Measurements from ENCODE around the gene WFIKKN2. TPM values are rescaled to one million over a fixed set of nuclear protein-coding genes. Genes with fewer than 3 reads are reported as not detected.

WFIKKN2 gene
- total RNA-seq, 4 donors from 2014 or later, result 0.08 TPM; not detected in 3

- intact Hi-C loops (cut with DNase I), result no loop called here
- TF ChIP-seq, protein P1, sequence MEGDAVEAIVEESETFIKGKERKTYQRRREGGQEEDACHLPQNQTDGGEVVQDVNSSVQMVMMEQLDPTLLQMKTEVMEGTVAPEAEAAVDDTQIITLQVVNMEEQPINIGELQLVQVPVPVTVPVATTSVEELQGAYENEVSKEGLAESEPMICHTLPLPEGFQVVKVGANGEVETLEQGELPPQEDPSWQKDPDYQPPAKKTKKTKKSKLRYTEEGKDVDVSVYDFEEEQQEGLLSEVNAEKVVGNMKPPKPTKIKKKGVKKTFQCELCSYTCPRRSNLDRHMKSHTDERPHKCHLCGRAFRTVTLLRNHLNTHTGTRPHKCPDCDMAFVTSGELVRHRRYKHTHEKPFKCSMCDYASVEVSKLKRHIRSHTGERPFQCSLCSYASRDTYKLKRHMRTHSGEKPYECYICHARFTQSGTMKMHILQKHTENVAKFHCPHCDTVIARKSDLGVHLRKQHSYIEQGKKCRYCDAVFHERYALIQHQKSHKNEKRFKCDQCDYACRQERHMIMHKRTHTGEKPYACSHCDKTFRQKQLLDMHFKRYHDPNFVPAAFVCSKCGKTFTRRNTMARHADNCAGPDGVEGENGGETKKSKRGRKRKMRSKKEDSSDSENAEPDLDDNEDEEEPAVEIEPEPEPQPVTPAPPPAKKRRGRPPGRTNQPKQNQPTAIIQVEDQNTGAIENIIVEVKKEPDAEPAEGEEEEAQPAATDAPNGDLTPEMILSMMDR (IDR thresholded peaks at IDR 0.05), result no peak
- TF ChIP-seq POLR2A (IDR thresholded peaks at IDR 0.05), result no peak
- H3K4me1 ChIP-seq, result peaks cover 4 to 38% (median 10%) of the 10 kb centered on the region in 3 donors
- H3K27me3 ChIP-seq, result no peaks in the 10 kb centered on the region
- no peak overlapping the region for H3K4me3 ChIP-seq
- 63 to 71% methylated on average over 2 to 3 of the region's 6 CpGs for WGBS, 2 donors
- DNase-seq, result no peak
- no peaks in the 10 kb centered on the region for H3K9me3 ChIP-seq
- H3K36me3 ChIP-seq, result no peaks in the 10 kb centered on the region
- no peak overlapping the region for H3K27ac ChIP-seq
These were observed 29.9 kb upstream of the WFIKKN2 start for GRCh38 chr17:50805486-50805885.

DNA sequence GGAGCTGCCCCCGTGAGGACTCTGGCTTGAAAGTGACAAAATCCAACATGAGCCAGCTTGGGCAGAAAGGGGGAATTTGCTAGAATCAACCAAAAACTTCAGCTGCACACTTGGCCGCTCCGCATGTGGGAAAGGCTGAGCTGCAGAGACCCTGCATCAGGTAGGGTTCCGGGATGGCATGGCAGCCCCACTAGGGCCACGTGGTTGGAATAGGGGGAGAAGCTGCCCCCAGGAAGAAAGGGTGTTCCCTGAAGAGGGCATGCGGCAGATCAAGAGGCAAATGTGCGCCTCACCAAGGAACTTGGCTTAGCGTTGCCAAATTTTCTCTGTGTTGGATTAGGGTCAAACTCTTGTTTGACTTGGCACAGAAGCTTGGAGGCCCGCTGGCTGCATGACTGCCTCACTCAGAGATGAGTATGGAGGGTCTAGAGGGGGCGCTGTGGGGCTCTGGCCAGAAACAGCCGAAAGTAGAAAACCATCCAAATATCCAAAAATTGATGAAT lies 29.2 kb upstream of the WFIKKN2 start:
- Histone ChIP-seq H3K27me3 (no peaks in the 10 kb centered on the region), H3K4me1 (peaks cover 0 to 31% (median 10%) of the 10 kb centered on the region in 3 donors), H3K27ac (no peak overlapping the region), H3K4me3 (no peak overlapping the region), H3K36me3 (no peaks in the 10 kb centered on the region), H3K9me3 (no peaks in the 10 kb centered on the region)
- intact Hi-C loops (cut with DNase I), result no loop called here
- TF ChIP-seq, protein P1 (IDR thresholded peaks at IDR 0.05), result no peak
- no peak for TF ChIP-seq POLR2A (IDR thresholded peaks at IDR 0.05)
- WGBS, 2 donors, result 31 to 46% methylated on average over 6 to 9 of the region's 11 CpGs
- DNase-seq, result no peak

DNA sequence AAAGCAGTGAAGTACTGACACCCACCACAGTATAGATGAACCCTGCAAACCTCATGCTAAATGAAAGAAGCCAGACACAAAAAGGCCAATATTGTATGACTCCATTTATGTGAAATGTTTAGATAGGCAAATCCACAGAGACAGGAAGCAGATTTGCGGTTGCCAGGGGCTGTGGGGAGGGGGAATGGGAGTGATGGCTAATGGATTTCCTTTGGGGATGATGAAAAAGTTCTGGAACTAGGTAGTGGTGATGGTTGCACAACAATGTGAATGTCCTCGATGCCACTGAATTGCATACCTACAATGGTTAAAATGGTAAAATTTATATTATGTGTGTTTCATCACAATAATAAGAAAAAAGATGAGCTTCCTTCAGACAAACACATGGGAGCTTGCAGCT lies 28.4 kb upstream of the WFIKKN2 start:
- Histone ChIP-seq H3K4me1 (peaks cover 0 to 28% (median 10%) of the 10 kb centered on the region in 3 donors), H3K4me3 (no peak overlapping the region), H3K27me3 (no peaks in the 10 kb centered on the region), H3K9me3 (no peaks in the 10 kb centered on the region), H3K36me3 (no peaks in the 10 kb centered on the region), H3K27ac (no peak overlapping the region)
- 63 to 77% methylated on average over 2 of the region's 2 CpGs for WGBS, 2 donors
- intact Hi-C loops (cut with DNase I), result no loop called here
- TF ChIP-seq, protein P1 (IDR thresholded peaks at IDR 0.05), result no peak
- TF ChIP-seq POLR2A (IDR thresholded peaks at IDR 0.05), result no peak
- no peak for DNase-seq

DNA sequence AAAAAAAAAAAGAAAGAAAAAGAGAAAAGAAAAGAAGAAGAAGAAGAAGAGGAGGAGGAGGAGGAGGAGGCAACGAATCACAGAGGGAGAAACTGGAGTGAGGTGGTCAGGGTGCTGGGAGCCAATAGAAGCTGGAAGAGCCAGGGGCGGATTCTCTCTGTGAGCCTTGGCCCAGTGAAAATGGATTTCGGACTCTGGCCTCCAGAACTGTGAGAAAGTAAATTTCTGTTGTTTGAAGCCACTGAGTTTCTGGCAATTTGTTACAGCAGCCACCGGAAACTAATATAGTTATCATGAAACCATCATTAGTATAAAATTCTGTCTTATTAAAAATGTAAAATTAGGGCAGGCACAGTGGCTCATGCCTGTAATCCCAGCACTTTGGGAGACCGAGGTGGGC lies 27.7 kb upstream of the WFIKKN2 start:
- no peak overlapping the region for H3K27ac ChIP-seq
- no peak for TF ChIP-seq POLR2A (IDR thresholded peaks at IDR 0.05)
- TF ChIP-seq, protein P1 (IDR thresholded peaks at IDR 0.05), result no peak
- no peaks in the 10 kb centered on the region for H3K27me3 ChIP-seq
- no peak overlapping the region for H3K4me3 ChIP-seq
- H3K4me1 ChIP-seq, result peaks cover 0 to 25% (median 10%) of the 10 kb centered on the region in 3 donors
- no peak for DNase-seq
- WGBS, 2 donors, result 83 to 84% methylated on average over 5 of the region's 5 CpGs
- no peaks in the 10 kb centered on the region for H3K9me3 ChIP-seq
- H3K36me3 ChIP-seq, result no peaks in the 10 kb centered on the region
- intact Hi-C loops (cut with DNase I), result no loop called here

DNA sequence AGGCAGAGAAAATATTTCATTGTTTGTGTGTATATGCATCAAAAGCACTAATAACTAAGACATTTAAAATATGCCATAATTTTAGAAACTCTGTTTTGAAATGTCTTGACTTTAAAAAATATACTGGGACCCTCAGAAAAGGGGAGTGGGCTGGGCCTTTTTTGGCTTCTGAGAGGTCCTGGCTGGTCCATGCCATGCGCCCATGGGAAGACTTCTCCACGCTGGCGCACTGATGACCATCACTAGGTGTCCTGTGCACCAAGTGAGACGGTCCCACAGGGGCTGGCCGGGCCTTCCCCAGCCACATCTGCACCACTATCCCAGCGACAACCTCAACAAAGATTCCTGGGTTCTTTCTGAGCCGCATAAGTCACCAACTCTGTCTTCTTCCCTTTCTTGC lies 27.0 kb upstream of the WFIKKN2 start:
- Histone ChIP-seq H3K9me3 (no peaks in the 10 kb centered on the region), H3K4me3 (no peak overlapping the region), H3K4me1 (peaks cover 0 to 20% (median 7%) of the 10 kb centered on the region in 3 donors), H3K27me3 (no peaks in the 10 kb centered on the region), H3K36me3 (no peaks in the 10 kb centered on the region), H3K27ac (no peak overlapping the region)
- 82 to 91% methylated on average over 5 of the region's 7 CpGs for WGBS, 2 donors
- TF ChIP-seq POLR2A (IDR thresholded peaks at IDR 0.05), result no peak
- TF ChIP-seq, protein P1 (IDR thresholded peaks at IDR 0.05), result no peak
- intact Hi-C loops (cut with DNase I), result no loop called here
- no peak for DNase-seq
